A549 (cell line): ENCODE results near the gene MAN2A2. TPM values are rescaled to one million over a fixed set of nuclear protein-coding genes. Genes with fewer than 3 reads are reported as not detected.

Experiments used
- ATAC-seq, 2 experiments: fragments of 200-7000 bp in 1 of 2; fragments of >200 bp in 1 of 2; cut with Nextera tagmentation in 1 of 2; cut with Tn5 transposase in 1 of 2; 3 replicates each; pipeline versions ENCODE4 v1.8.0 to v1.9.1; 2018 to 2020; ENCODE audit warnings: mild to moderate bottlenecking in 1 of 2, moderate library complexity in 1 of 2
- CTCF ChIA-PET: fragments of 300-600 bp; sonication (Branson Sonifier 250); formaldehyde crosslinking; extraction: SDS; loops from one replicate; lab custom pipeline; 2021; ENCODE audit warnings: antibody characterized with exemption, inconsistent platforms; lab: Yijun Ruan, JAX
- POLR2A ChIA-PET: fragments of 350-600 bp; formaldehyde crosslinking; extraction: SDS; loops from one replicate; lab custom pipeline; 2021; ENCODE audit warnings: antibody characterized with exemption, inconsistent platforms; lab: Yijun Ruan, JAX
- DNase-seq, 2 experiments: peaks; one replicate each; pipeline versions ENCODE4 v3.0.0 to v3.0.0-alpha.2; 2011 to 2016; ENCODE audit warnings: low read depth in 1 of 2, low spot score in 1 of 2
- FAIRE-seq: peaks from 2 replicates; lab custom pipeline; 2011; peaks lifted over from hg19 to GRCh38; lab: Jason Lieb, UNC
- H3K27ac ChIP-seq, 2 experiments: fragments of >200 bp; sonication (Bioruptor Twin); formaldehyde crosslinking; 3 replicates each; pipeline ENCODE4 v1.5.1; 2016 to 2017
- H3K4me1 ChIP-seq: fragments of >200 bp; sonication (Bioruptor Twin); formaldehyde crosslinking; 3 replicates; pipeline ENCODE4 v1.6.1; 2016
- H3K4me2 ChIP-seq: fragments of >200 bp; sonication (Bioruptor Twin); formaldehyde crosslinking; 3 replicates; pipeline ENCODE4 v1.6.1; 2016
- H3K4me3 ChIP-seq: fragments of >200 bp; sonication (Bioruptor Twin); formaldehyde crosslinking; 3 replicates; pipeline ENCODE4 v1.5.1; 2016
- H3K9me3 ChIP-seq: fragments of >200 bp; sonication (Bioruptor Twin); formaldehyde crosslinking; 3 replicates; pipeline ENCODE4 v1.6.1; 2016
- CBX2 ChIP-seq: fragments of 200-600 bp; sonication (generic); IDR thresholded peaks from 2 replicates; pipeline ENCODE4 v1.6.1; 2016; ENCODE audit warnings: low read depth, mild to moderate bottlenecking, borderline replicate concordance
- CBX8 ChIP-seq: fragments of 200-600 bp; sonication (generic); IDR thresholded peaks from 2 replicates; pipeline ENCODE4 v1.6.1; 2016
- CEBPB ChIP-seq, 2 experiments: fragments of >200 bp in 1 of 2; sonication (Bioruptor Twin) in 1 of 2; formaldehyde crosslinking in 1 of 2; IDR thresholded peaks; 2 replicates each; pipeline ENCODE4 v1.6.1; 2012 to 2016
- EHF ChIP-seq: fragments of 250-450 bp; sonication (Bioruptor Pico); IDR thresholded peaks from 2 replicates; pipeline ENCODE4 v1.5.0; 2020; ENCODE audit warnings: mild to moderate bottlenecking
- EP300 ChIP-seq, 2 experiments: fragments of >200 bp; sonication (Bioruptor Twin); formaldehyde crosslinking; IDR thresholded peaks; 2 replicates in 1 of 2; 3 replicates in 1 of 2; pipeline ENCODE4 v1.6.1; 2016 to 2017
- ESRRA ChIP-seq: fragments of 150-350 bp; IDR thresholded peaks from 2 replicates; pipeline ENCODE4 v1.6.1; 2014; ENCODE audit warnings: mild to moderate bottlenecking, low read length, borderline replicate concordance
- FOSB ChIP-seq: fragments of 250-450 bp; sonication (Bioruptor Pico); IDR thresholded peaks from 2 replicates; pipeline ENCODE4 v1.5.0; 2020; ENCODE audit warnings: mild to moderate bottlenecking, moderate library complexity
- FOXS1 ChIP-seq: fragments of 250-450 bp; sonication (Bioruptor Pico); IDR thresholded peaks from 2 replicates; pipeline ENCODE4 v1.5.0; 2020; ENCODE audit warnings: mild to moderate bottlenecking, moderate library complexity
- HDAC2 ChIP-seq: fragments of 200-600 bp; sonication (generic); IDR thresholded peaks from 2 replicates; pipeline ENCODE4 v1.6.1; 2016
- HOXA7 ChIP-seq: fragments of 250-450 bp; sonication (Bioruptor Pico); IDR thresholded peaks from 2 replicates; pipeline ENCODE4 v1.5.0; 2020; ENCODE audit warnings: mild to moderate bottlenecking, moderate library complexity
- JUN ChIP-seq, 2 experiments: fragments of >200 bp; sonication (Bioruptor Twin); formaldehyde crosslinking; IDR thresholded peaks; 2 replicates in 1 of 2; 3 replicates in 1 of 2; pipeline ENCODE4 v1.6.1; 2016 to 2017
- JUNB ChIP-seq: fragments of >200 bp; sonication (Bioruptor Twin); formaldehyde crosslinking; IDR thresholded peaks from 2 replicates; pipeline ENCODE4 v1.6.1; 2016
- MAFK ChIP-seq: fragments of 450-650 bp; IDR thresholded peaks from 2 replicates; pipeline ENCODE4 v1.6.1; 2014; ENCODE audit not compliant: partially characterized antibody
- NFE2L2 ChIP-seq: fragments of 150-350 bp; conservative IDR thresholded peaks from 2 replicates; pipeline ENCODE4 v1.6.1; 2014; ENCODE audit warnings: low read length
- NPAS2 ChIP-seq: fragments of 250-450 bp; sonication (Bioruptor Pico); IDR thresholded peaks from 2 replicates; pipeline ENCODE4 v1.8.0; 2022; ENCODE audit warnings: mild to moderate bottlenecking, moderate library complexity, borderline replicate concordance
- NR3C1 ChIP-seq: fragments of >200 bp; sonication (Bioruptor Twin); formaldehyde crosslinking; IDR thresholded peaks from 3 replicates; pipeline ENCODE4 v1.6.1; 2017
- RAD21 ChIP-seq, 2 experiments: fragments of >200 bp in 1 of 2; sonication (Bioruptor Twin) in 1 of 2; formaldehyde crosslinking in 1 of 2; IDR thresholded peaks in 1 of 2; conservative IDR thresholded peaks in 1 of 2; 2 replicates in 1 of 2; 3 replicates in 1 of 2; pipeline ENCODE4 v1.6.1; 2012 to 2018; ENCODE audit warnings: inconsistent platforms in 1 of 2
- RARB ChIP-seq: fragments of 250-450 bp; sonication (Bioruptor Pico); IDR thresholded peaks from 2 replicates; pipeline ENCODE4 v1.8.0; 2021; ENCODE audit warnings: mild to moderate bottlenecking, moderate library complexity
- SREBF2 ChIP-seq: fragments of 450-650 bp; IDR thresholded peaks from 2 replicates; pipeline ENCODE4 v1.6.1; 2014; ENCODE audit warnings: mild to moderate bottlenecking, moderate library complexity
- TFCP2L1 ChIP-seq: fragments of 250-450 bp; sonication (Bioruptor Pico); IDR thresholded peaks from 2 replicates; pipeline ENCODE4 v1.5.0; 2021; ENCODE audit warnings: mild to moderate bottlenecking
- TP53 ChIP-seq: fragments of 250-450 bp; sonication (Bioruptor Pico); IDR thresholded peaks from 2 replicates; pipeline ENCODE4 v1.5.0; 2021; ENCODE audit warnings: mild to moderate bottlenecking, moderate library complexity
- ZC3H11A ChIP-seq: fragments of 450-650 bp; IDR thresholded peaks from 2 replicates; pipeline ENCODE4 v1.6.1; 2014; ENCODE audit warnings: antibody characterized with exemption, mild to moderate bottlenecking
- ZFP36 ChIP-seq: fragments of 450-650 bp; IDR thresholded peaks from 2 replicates; pipeline ENCODE4 v1.6.1; 2014; ENCODE audit warnings: borderline replicate concordance; ENCODE audit not compliant: partially characterized antibody
- WGBS: methylation state at CpG from one replicate; pipeline ENCODE4 v1.1.6; 2017; ENCODE audit errors: missing lambda C conversion rate; 5-methylcytosine and 5-hydroxymethylcytosine counted together
- polyA plus RNA-seq, 4 experiments: library from polyadenylated mRNA; depleted of rRNA in 3 of 4; stranded (reverse); fragments of >200 nt; fragmentation: RNase III in 1 of 4; extraction: RNeasy Plus Mini Kit Qiagen cat#74134 plus additional on column Dnase treatment in 1 of 4; gene quantifications; 2 replicates in 3 of 4; 3 replicates in 1 of 4; pipeline ENCODE4 v1.2.3, GENCODE V29; 2011 to 2017
- TF ChIP-seq, protein P1 (sequence below): fragments of 450-650 bp; IDR thresholded peaks from 2 replicates; pipeline ENCODE4 v1.6.1; 2014; ENCODE audit warnings: antibody characterized with exemption
- TF ChIP-seq, protein P2 (sequence below): IDR thresholded peaks from 2 replicates; pipeline ENCODE4 v1.6.1; 2012
- TF ChIP-seq, protein P3 (sequence below): fragments of 250-450 bp; sonication (Bioruptor Pico); IDR thresholded peaks from 2 replicates; pipeline ENCODE4 v1.5.0; 2021; ENCODE audit warnings: mild to moderate bottlenecking, moderate library complexity, borderline replicate concordance

Gene MAN2A2
- polyA plus RNA-seq, 2 of the 4 experiments (the other 2 are of a cell fraction), result 22.0 to 32.6 TPM

DNA sequence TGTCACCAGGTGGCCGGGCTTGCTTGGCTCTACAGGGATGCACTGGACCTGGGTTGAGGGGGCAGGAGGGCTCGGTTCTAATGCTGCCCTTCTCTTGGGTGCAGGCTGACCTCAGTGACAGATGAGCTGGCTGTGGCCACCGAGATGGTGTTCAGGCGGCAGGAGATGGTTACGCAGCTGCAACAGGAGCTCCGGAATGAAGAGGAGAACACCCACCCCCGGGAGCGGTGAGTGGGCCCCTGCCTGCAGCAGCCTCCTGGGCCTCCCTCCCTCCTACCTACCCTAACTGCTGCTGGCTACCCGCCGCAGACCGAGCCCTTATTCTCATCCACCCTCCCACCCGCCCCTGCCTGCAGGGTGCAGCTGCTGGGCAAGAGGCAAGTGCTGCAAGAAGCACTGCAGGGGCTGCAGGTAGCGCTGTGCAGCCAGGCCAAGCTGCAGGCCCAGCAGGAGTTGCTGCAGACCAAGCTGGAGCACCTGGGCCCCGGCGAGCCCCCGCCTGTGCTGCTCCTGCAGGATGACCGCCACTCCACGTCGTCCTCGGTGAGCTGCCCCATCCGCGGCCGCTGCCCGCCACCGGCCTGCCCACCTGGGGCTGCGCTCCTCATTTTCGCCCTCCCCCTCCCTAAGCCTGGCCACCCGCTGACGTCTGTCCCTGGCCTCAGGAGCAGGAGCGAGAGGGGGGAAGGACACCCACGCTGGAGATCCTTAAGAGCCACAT is 13.2 kb upstream of the MAN2A2 start (continued):
- TF ChIP-seq, protein P1, sequence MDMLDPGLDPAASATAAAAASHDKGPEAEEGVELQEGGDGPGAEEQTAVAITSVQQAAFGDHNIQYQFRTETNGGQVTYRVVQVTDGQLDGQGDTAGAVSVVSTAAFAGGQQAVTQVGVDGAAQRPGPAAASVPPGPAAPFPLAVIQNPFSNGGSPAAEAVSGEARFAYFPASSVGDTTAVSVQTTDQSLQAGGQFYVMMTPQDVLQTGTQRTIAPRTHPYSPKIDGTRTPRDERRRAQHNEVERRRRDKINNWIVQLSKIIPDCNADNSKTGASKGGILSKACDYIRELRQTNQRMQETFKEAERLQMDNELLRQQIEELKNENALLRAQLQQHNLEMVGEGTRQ, result no peak
- TF ChIP-seq NR3C1 (no peak), JUNB (no peak), FOSB (no peak), EP300 (IDR thresholded peaks at IDR 0.05) (no peak), CBX8 (no peak), CEBPB (IDR thresholded peaks at IDR 0.05) (no peak), NPAS2 (CRISPR knock-in tag) (no peak)

DNA sequence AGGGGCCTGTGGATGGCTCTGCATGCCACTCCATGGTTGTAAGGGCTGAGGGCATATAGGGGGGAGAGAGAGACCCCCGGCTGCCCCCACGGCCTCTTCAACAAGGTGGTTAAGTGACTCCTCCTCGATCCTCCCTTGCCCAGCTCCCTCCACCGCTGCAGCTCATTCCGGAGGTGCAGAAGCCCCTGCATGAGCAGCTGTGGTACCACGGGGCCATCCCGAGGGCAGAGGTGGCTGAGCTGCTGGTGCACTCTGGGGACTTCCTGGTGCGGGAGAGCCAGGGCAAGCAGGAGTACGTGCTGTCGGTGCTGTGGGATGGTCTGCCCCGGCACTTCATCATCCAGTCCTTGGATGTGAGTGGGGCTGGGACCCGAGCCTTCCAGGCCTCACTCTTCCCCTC is 12.3 kb upstream of the MAN2A2 start:
- FAIRE-seq, result no peak
- no peaks in the 10 kb centered on the region for H3K9me3 ChIP-seq

DNA sequence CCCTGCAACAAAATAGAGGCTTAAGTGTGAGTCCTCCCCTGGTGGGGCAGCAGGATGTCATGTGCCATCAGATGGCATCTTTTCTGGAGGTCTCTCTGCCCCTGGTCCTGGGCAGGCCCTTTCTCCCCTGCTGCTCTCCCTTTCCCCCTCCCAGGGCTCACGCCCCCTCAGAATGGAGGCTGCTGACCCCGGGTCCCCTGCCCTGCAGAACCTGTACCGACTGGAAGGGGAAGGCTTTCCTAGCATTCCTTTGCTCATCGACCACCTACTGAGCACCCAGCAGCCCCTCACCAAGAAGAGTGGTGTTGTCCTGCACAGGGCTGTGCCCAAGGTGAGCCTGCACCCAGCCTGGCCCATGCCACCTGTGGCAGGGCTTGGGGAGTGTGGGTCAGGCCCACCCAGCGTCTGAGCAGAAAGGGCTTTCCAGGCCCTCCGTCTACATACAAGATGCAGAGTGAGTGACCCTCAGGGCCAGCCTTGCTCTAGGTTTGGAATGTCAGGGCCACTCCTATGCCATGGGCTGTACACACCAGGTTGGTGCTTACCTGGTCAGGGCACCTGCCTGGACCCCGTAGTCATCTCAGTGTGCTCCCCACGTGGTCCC is 11.7 kb upstream of the MAN2A2 start:
- CTCF ChIA-PET, result interaction anchor here (1.2 to 16.8 kb wide), 4 partner anchors 9 to 602 kb away, joined by 3 to 326 read pairs (median 143); partner anchors contain the start of genes HDDC3 and UNC45A
- Histone ChIP-seq H3K4me2 (no peak overlapping the region), H3K4me3 (no peak overlapping the region), H3K4me1 (no peaks in the 10 kb centered on the region), H3K27ac (no peak overlapping the region), H3K9me3 (no peaks in the 10 kb centered on the region)
- no peak for DNase-seq
- FAIRE-seq, result no peak
- TF ChIP-seq JUNB, result no peak
- no peak for TF ChIP-seq TP53
- TF ChIP-seq FOXS1 (CRISPR knock-in tag), result no peak
- no peak for TF ChIP-seq JUN (IDR thresholded peaks at IDR 0.05)
- no peak for TF ChIP-seq NR3C1
- no peak for TF ChIP-seq EHF
- TF ChIP-seq CEBPB (IDR thresholded peaks at IDR 0.05), result no peak
- no peak for TF ChIP-seq RAD21 (conservative IDR thresholded peaks at IDR 0.05 in 1 of 2, IDR thresholded peaks at IDR 0.05 in 1 of 2)
- TF ChIP-seq, protein P2, sequence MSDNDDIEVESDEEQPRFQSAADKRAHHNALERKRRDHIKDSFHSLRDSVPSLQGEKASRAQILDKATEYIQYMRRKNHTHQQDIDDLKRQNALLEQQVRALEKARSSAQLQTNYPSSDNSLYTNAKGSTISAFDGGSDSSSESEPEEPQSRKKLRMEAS, result no peak
- TF ChIP-seq RARB, result no peak
- no peak for TF ChIP-seq FOSB
- no peak for TF ChIP-seq HDAC2
- no peak for TF ChIP-seq TFCP2L1
- TF ChIP-seq NFE2L2, result no peak
- TF ChIP-seq, protein P3, sequence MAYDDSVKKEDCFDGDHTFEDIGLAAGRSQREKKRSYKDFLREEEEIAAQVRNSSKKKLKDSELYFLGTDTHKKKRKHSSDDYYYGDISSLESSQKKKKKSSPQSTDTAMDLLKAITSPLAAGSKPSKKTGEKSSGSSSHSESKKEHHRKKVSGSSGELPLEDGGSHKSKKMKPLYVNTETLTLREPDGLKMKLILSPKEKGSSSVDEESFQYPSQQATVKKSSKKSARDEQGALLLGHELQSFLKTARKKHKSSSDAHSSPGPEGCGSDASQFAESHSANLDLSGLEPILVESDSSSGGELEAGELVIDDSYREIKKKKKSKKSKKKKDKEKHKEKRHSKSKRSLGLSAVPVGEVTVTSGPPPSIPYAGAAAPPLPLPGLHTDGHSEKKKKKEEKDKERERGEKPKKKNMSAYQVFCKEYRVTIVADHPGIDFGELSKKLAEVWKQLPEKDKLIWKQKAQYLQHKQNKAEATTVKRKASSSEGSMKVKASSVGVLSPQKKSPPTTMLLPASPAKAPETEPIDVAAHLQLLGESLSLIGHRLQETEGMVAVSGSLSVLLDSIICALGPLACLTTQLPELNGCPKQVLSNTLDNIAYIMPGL, result no peak
- TF ChIP-seq HOXA7 (CRISPR knock-in tag), result no peak
- TF ChIP-seq ZFP36, result no peak
- no peak for TF ChIP-seq SREBF2
- no peak for ATAC-seq
- WGBS, result 62% methylated on average over 8 of the region's 8 CpGs
- POLR2A ChIA-PET, result no interaction called here

More for the DNA sequence above, 12.3 kb upstream of the MAN2A2 start:
- H3K4me3 ChIP-seq, result no peak overlapping the region
- no peaks in the 10 kb centered on the region for H3K4me1 ChIP-seq
- ATAC-seq (no peak), DNase-seq (no peak)
- 44% methylated on average over 8 of the region's 12 CpGs for WGBS
- ChIA-PET CTCF (interaction anchor here (0.9 to 10.9 kb wide), 7 partner anchors 10 to 602 kb away, joined by 3 to 265 read pairs (median 7); partner anchors contain the start of genes HDDC3, MAN2A2 and UNC45A), POLR2A (no interaction called here)
- H3K27ac ChIP-seq, result no peak overlapping the region
- TF ChIP-seq MAFK (no peak), ZC3H11A (no peak), CBX2 (no peak), ESRRA (no peak), EP300 (IDR thresholded peaks at IDR 0.05) (no peak), HOXA7 (CRISPR knock-in tag) (no peak), JUN (IDR thresholded peaks at IDR 0.05) (no peak)
- TF ChIP-seq, protein P2, result no peak
- no peak overlapping the region for H3K4me2 ChIP-seq
